Aorta (tissue), 5 donors: Measurements from ENCODE around the gene ABLIM2. TPM values are rescaled to one million over a fixed set of nuclear protein-coding genes. Genes with fewer than 3 reads are reported as not detected.

ENCODE experiments used
- ATAC-seq: fragments of 200-7000 bp; cut with Tn5 transposase; one replicate; pipeline ENCODE4 v1.9.1; 2022; ENCODE audit warnings: moderate library complexity; ENCODE audit not compliant: low FRiP score
- DNase-seq, 2 donors: peaks; one replicate each; pipeline ENCODE4 v3.0.0-alpha.2; 2020
- H3K27ac ChIP-seq, 2 donors: one replicate each; pipeline ENCODE4 v1.5.1; 2013; ENCODE audit warnings: low read length in 2 of 2, mild to moderate bottlenecking in 2 of 2, moderate library complexity in 2 of 2, control low read depth in 1 of 2, inconsistent platforms in 1 of 2, low read depth in 1 of 2
- H3K27me3 ChIP-seq, 2 donors: one replicate each; pipeline ENCODE4 v1.6.1; 2013; ENCODE audit warnings: control low read depth in 1 of 2, low read length in 1 of 2, mild to moderate bottlenecking in 1 of 2, moderate library complexity in 1 of 2; ENCODE audit not compliant: insufficient read depth in 2 of 2, control insufficient read depth in 1 of 2
- H3K36me3 ChIP-seq, 2 donors: one replicate each; pipeline ENCODE4 v1.6.1; 2013; ENCODE audit warnings: control low read depth in 1 of 2, low read length in 1 of 2, mild to moderate bottlenecking in 1 of 2; ENCODE audit not compliant: insufficient read depth in 2 of 2, control insufficient read depth in 1 of 2
- H3K4me1 ChIP-seq, 2 donors: one replicate each; pipeline ENCODE4 v1.6.1; 2013; ENCODE audit warnings: low read length in 2 of 2, control low read depth in 1 of 2, mild to moderate bottlenecking in 1 of 2, moderate library complexity in 1 of 2; ENCODE audit not compliant: insufficient read depth in 2 of 2, control insufficient read depth in 1 of 2
- H3K4me3 ChIP-seq, 2 donors: one replicate each; pipeline ENCODE4 v1.5.1; 2013; ENCODE audit warnings: low read length in 2 of 2, control low read depth in 1 of 2, mild to moderate bottlenecking in 1 of 2
- H3K9me3 ChIP-seq: one replicate; pipeline ENCODE4 v1.6.1; 2013; ENCODE audit warnings: mild to moderate bottlenecking, low read length; ENCODE audit not compliant: control insufficient read depth
- WGBS, 2 donors: extraction: QIAGEN DNeasy Blood & Tissue Kit; methylation state at CpG; one replicate each; pipeline ENCODE4 v1.1.7; 2013; 5-methylcytosine and 5-hydroxymethylcytosine counted together
- intact Hi-C, 2 donors: fragments of 100-400 bp; cut with DNase I; formaldehyde crosslinking; loops; one replicate each; pipeline versions ENCODE4 v1.14.2 to v1.15.0; 2022
- polyA plus RNA-seq, 2 donors: library from polyadenylated mRNA; stranded (reverse); fragments of 200-250 nt; gene quantifications; one replicate each; pipeline ENCODE4 v1.2.3, GENCODE V29; 2013
- total RNA-seq, 2 donors: library from RNA; stranded (reverse); fragmentation: NEBNext Ultra II Directional; extraction: Animal tissue kit (Norgen Biotek cat#: 25700); gene quantifications; one replicate each; pipeline ENCODE4 v1.2.1, GENCODE V29; 2021
- donor health status: healthy with polysubstance abuse.
- donor health status: Bipolar disorder and iron deficiency.
- donor health status: DM: no; HTN: no; CAD: no.
- donor health status: DM: no; HTN: no; CAD: no.
- donor health status: DM: yes; HTN: yes; CAD: no.

The ABLIM2 gene
- total and polyA plus RNA-seq, 4 donors: 5.3 to 20.2 (median 11.1) TPM

DNA sequence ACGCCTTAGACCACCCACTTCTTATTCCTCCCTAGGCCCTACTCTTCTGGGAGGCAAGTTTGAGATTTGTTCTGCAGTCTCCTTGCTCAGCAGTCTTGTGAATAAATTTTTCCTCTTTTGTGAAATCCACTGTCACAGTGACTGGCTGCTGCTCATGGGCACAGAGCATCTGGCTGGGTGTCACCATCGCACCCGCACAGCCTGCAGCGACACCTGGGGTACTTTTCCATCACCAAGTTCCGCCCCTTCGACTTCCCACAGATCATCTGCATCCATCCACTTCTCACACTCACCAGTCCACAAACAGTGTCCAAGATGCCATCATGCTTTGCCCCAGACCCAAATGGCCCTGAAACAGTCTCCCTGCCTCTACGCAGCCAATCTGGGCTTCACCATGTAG lies 182.6 kb downstream of the ABLIM2 start:
- Histone ChIP-seq H3K36me3 (no peaks in the 10 kb centered on the region), H3K4me1 (peaks cover 0 to 2% of the 10 kb centered on the region in 2 donors), H3K27ac (no peak overlapping the region), H3K4me3 (no peak overlapping the region), H3K27me3 (no peaks in the 10 kb centered on the region), H3K9me3 (no peaks in the 10 kb centered on the region)
- DNase-seq (peak in 1 of 2 donors; percentile 8), ATAC-seq (no peak)
- intact Hi-C loops: no loop called here
- 96 to 98% methylated on average over 7 of the region's 7 CpGs for WGBS, 2 donors

DNA sequence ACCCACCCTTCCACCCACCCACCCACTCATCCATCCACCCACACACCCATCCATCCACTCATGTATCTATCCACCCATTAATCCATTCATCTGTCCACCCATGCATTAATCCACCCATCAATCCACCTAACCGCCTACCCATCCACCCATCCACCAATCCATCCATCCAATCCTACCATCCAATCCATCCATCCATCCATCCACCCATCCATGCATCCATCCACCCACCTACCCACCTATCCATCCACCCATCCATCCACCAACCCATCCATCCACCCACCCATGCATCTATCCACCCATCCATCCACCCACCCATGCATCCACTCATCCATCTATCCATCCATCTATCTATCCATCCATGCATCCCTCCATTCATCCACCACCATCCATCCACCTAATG lies 184.2 kb downstream of the ABLIM2 start:
- DNase-seq: peak in 1 of 2 donors; percentile 4
- H3K4me3 ChIP-seq: no peak overlapping the region
- H3K4me1 ChIP-seq: peaks cover 0 to 2% of the 10 kb centered on the region in 2 donors

GRCh38 chr4:7973545-7973981 lies 185.1 kb downstream of the ABLIM2 start:
- DNase-seq (peak in 1 of 2 donors; percentile 49), ATAC-seq (no peak)
- Histone ChIP-seq H3K36me3 (no peaks in the 10 kb centered on the region), H3K4me3 (no peak overlapping the region), H3K4me1 (peaks cover 0 to 2% of the 10 kb centered on the region in 2 donors), H3K9me3 (no peaks in the 10 kb centered on the region), H3K27me3 (no peaks in the 10 kb centered on the region), H3K27ac (peak overlapping the region in 1 of 2 donors; percentile 16)
- intact Hi-C loops: loop anchor here in 1 of 2 donors (5.0 kb wide), 1 partner anchor 171 kb away; no protein-coding TSS in a partner anchor
- WGBS, 2 donors: 17 to 18% methylated on average over 10 of the region's 10 CpGs

More for the DNA sequence above, 184.2 kb downstream of the ABLIM2 start:
- no peaks in the 10 kb centered on the region for H3K9me3 ChIP-seq
- no peak for ATAC-seq
- intact Hi-C loops: loop anchor here in 1 of 2 donors (5.0 kb wide), 1 partner anchor 172 kb away; no protein-coding TSS in a partner anchor
- no peaks in the 10 kb centered on the region for H3K27me3 ChIP-seq
- no peak overlapping the region for H3K27ac ChIP-seq
- no peaks in the 10 kb centered on the region for H3K36me3 ChIP-seq
- 97 to 100% methylated on average over 1 of the region's 1 CpG for WGBS, 2 donors

- Histone ChIP-seq H3K36me3 (no peaks in the 10 kb centered on the region), H3K27me3 (no peaks in the 10 kb centered on the region), H3K27ac (no peak overlapping the region), H3K4me3 (no peak overlapping the region), H3K9me3 (no peaks in the 10 kb centered on the region), H3K4me1 (peaks cover 0 to 2% of the 10 kb centered on the region in 2 donors)
- intact Hi-C loops: loop anchor here in 1 of 2 donors (5.0 kb wide), 1 partner anchor 170 kb away; no protein-coding TSS in a partner anchor
- WGBS, 2 donors: 90 to 95% methylated on average over 13 of the region's 13 CpGs
- ATAC-seq (no peak), DNase-seq (peak in 1 of 2 donors; percentile 18)
Measured at GRCh38 chr4:7971881-7972500, 186.6 kb downstream of the ABLIM2 start.

DNA sequence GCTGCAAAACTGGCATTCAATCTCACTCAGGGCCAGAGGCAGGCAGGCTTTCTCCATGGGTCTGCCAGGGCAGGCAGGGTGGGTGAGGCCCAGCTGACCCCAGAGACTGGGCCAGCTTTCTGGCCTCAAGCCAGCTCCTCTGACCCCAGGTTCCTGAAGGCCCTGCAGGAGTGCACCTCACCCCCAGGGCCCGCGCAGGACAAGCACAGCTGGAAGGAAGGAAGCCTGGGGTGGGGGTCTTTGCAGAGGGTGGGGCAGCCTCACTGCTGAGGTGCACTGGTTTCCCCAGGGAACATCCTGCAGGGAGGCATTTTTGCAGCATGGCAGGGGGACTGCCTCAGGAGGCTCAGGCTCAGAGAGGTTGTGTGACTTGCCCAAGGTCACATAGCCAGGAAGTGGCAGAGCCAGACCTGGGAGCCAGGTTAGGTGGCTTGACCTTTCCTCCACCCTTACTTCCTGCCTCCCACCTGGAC lies 187.4 kb downstream of the ABLIM2 start:
- WGBS, 2 donors: 89 to 94% methylated on average over 2 of the region's 2 CpGs

GRCh38 chr4:7970361-7970946 lies 188.2 kb downstream of the ABLIM2 start:
- H3K27ac ChIP-seq: no peak overlapping the region
- intact Hi-C loops: loop anchor here in 1 of 2 donors (5.0 kb wide), 1 partner anchor 168 kb away; no protein-coding TSS in a partner anchor
- no peaks in the 10 kb centered on the region for H3K9me3 ChIP-seq
- peaks cover 0 to 2% of the 10 kb centered on the region in 2 donors for H3K4me1 ChIP-seq
- ATAC-seq (no peak), DNase-seq (peak in 1 of 2 donors; percentile 46)
- H3K36me3 ChIP-seq: no peaks in the 10 kb centered on the region
- H3K27me3 ChIP-seq: no peaks in the 10 kb centered on the region
- H3K4me3 ChIP-seq: no peak overlapping the region
- 70 to 72% methylated on average over 13 of the region's 13 CpGs for WGBS, 2 donors

More for the DNA sequence above, 187.4 kb downstream of the ABLIM2 start:
- peaks cover 0 to 2% of the 10 kb centered on the region in 2 donors for H3K4me1 ChIP-seq
- H3K27me3 ChIP-seq: no peaks in the 10 kb centered on the region
- no peak overlapping the region for H3K4me3 ChIP-seq
- intact Hi-C loops: loop anchor here in 1 of 2 donors (5.0 kb wide), 1 partner anchor 169 kb away; no protein-coding TSS in a partner anchor
- DNase-seq (no peak), ATAC-seq (no peak)
- H3K27ac ChIP-seq: no peak overlapping the region
- H3K9me3 ChIP-seq: no peaks in the 10 kb centered on the region
- H3K36me3 ChIP-seq: no peaks in the 10 kb centered on the region

GRCh38 chr4:7968262-7968896 lies 190.2 kb downstream of the ABLIM2 start:
- Histone ChIP-seq H3K4me3 (no peak overlapping the region), H3K4me1 (no peaks in the 10 kb centered on the region), H3K27me3 (no peaks in the 10 kb centered on the region), H3K27ac (no peak overlapping the region), H3K9me3 (no peaks in the 10 kb centered on the region), H3K36me3 (no peaks in the 10 kb centered on the region)
- 84% methylated on average over 16 of the region's 16 CpGs for WGBS, 2 donors
- peak in 1 of 2 donors; percentile 32 for DNase-seq
- intact Hi-C loops: no loop called here
- ATAC-seq: no peak

DNA sequence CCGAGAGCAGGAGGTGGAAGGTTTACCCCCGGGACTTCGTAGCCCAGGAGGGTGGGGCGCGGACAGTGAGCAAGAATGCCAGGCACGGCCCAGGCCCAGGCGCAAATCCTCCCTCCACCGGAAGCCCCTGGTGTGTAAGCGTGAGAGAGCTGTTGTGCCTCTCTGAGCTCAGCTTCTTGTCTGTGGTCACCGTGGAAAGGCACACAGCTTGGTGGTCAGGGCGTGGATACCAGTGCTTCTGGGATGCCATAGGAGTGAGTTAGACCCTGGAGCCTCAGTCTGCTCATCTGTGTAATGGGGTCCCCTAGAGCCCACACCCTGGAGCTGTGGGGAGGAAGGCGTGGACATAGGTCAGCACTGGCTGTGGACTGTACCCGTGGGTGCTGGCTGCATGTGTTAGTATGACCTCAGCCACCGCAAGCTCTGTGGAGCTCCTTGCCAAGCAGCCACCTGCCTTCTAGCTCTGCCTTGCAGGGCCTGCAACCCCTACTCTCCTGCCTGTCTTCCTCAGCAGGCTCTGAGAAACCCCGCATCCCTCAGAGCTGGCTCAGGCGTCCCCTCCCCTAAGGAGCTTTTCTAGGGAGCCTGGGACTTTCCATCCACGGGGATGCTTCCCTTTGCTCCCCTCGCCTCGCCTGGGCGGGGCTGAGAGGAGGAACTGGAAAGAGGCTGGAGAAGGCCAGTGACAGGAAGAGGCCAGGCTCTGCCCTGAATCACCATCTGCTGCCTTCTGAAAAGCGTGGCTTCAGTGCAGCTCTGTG lies 190.9 kb downstream of the ABLIM2 start:
- H3K27ac ChIP-seq: no peak overlapping the region
- H3K4me3 ChIP-seq: no peak overlapping the region
- 75 to 76% methylated on average over 21 of the region's 21 CpGs for WGBS, 2 donors
- no peaks in the 10 kb centered on the region for H3K4me1 ChIP-seq
- ATAC-seq (no peak), DNase-seq (peak in 1 of 2 donors; percentile 65)
- H3K27me3 ChIP-seq: no peaks in the 10 kb centered on the region
- no peaks in the 10 kb centered on the region for H3K9me3 ChIP-seq
- H3K36me3 ChIP-seq: no peaks in the 10 kb centered on the region
- intact Hi-C loops: no loop called here
